Endothelial cell of umbilical vein (primary cell): Measurements from ENCODE around the gene PNRC1. TPM values are rescaled to one million over a fixed set of nuclear protein-coding genes. Genes with fewer than 3 reads are reported as not detected.

Experiments used
- BruUV-seq: library from RNA; stranded (reverse); fragments of 400-500 nt; replicated peaks from 2 replicates; lab custom pipeline; 2021; lab: Mats Ljungman, UMichigan
- CTCF ChIA-PET: fragments of 300-600, 350-600 bp; sonication (Branson Sonifier 250); formaldehyde crosslinking; loops from one replicate; lab custom pipeline; 2021; ENCODE audit warnings: antibody characterized with exemption, inconsistent platforms; lab: Charles Lee
- POLR2A ChIA-PET: fragments of 300-600, 350-600 bp; sonication (Branson Sonifier 250); formaldehyde crosslinking; loops from one replicate; lab custom pipeline; 2021; ENCODE audit warnings: antibody characterized with exemption, inconsistent platforms; lab: Charles Lee
- DNase-seq: peaks from one replicate; pipeline ENCODE4 v3.0.0-alpha.2; 2011; ENCODE audit warnings: low read depth, low spot score
- FAIRE-seq: peaks from 2 replicates; lab custom pipeline; 2011; peaks lifted over from hg19 to GRCh38; lab: Jason Lieb, UNC
- H2AFZ ChIP-seq: 2 replicates; pipeline ENCODE4 v1.6.0; 2012; ENCODE audit warnings: low read depth, low read length, control low read depth, inconsistent platforms
- H3K27ac ChIP-seq: 2 replicates; pipeline ENCODE4 v1.5.1; 2011; ENCODE audit warnings: low read depth, mild to moderate bottlenecking, control low read depth, low read length, moderate library complexity; ENCODE audit not compliant: insufficient read depth
- H3K27me3 ChIP-seq, 2 experiments: 2 replicates each; pipeline versions ENCODE4 v1.6.0 to v1.6.1; 2011; ENCODE audit warnings: low read length in 2 of 2, mixed read lengths in 1 of 2; ENCODE audit not compliant: control insufficient read depth in 2 of 2, insufficient read depth in 2 of 2
- H3K36me3 ChIP-seq, 2 experiments: 2 replicates in 1 of 2; 3 replicates in 1 of 2; pipeline ENCODE4 v1.5.1; 2011; ENCODE audit warnings: low read length in 2 of 2, mild to moderate bottlenecking in 1 of 2, moderate library complexity in 1 of 2; ENCODE audit not compliant: control insufficient read depth in 2 of 2, insufficient read depth in 2 of 2; ENCODE audit errors: extremely low read depth in 1 of 2
- H3K4me1 ChIP-seq: 3 replicates; pipeline ENCODE4 v1.5.1; 2011; ENCODE audit warnings: mild to moderate bottlenecking, low read length; ENCODE audit not compliant: control insufficient read depth, insufficient read depth; ENCODE audit errors: extremely low read depth
- H3K4me2 ChIP-seq: 2 replicates; pipeline ENCODE4 v1.6.1; 2011; ENCODE audit warnings: low read length, control low read depth, mixed read lengths; ENCODE audit not compliant: insufficient read depth
- H3K4me3 ChIP-seq, 3 experiments: fragments of 200-600 bp in 1 of 3; sonication (generic), shearing (Covaris generic) in 1 of 3; replicated peaks in 1 of 3; 2 replicates each; pipeline ENCODE4 v1.5.1; 2011 to 2016; ENCODE audit warnings: control low read depth in 3 of 3, low read length in 3 of 3, mild to moderate bottlenecking in 2 of 3, inconsistent platforms in 1 of 3, low read depth in 1 of 3, moderate library complexity in 1 of 3; ENCODE audit not compliant: insufficient read depth in 1 of 3
- H3K79me2 ChIP-seq: 2 replicates; pipeline ENCODE4 v1.6.0; 2012; ENCODE audit warnings: low read length, inconsistent platforms; ENCODE audit not compliant: control insufficient read depth, insufficient read depth
- H3K9ac ChIP-seq: replicated peaks from 2 replicates; pipeline ENCODE3; 2011; ENCODE audit warnings: low read length, control low read depth; ENCODE audit not compliant: insufficient read depth; ENCODE audit errors: extremely low read depth
- H3K9me1 ChIP-seq: replicated peaks from 3 replicates; pipeline ENCODE4 v1.6.0; 2011; ENCODE audit warnings: mild to moderate bottlenecking, low read length; ENCODE audit not compliant: control insufficient read depth, insufficient read depth; ENCODE audit errors: extremely low read depth
- H3K9me3 ChIP-seq: replicated peaks from 2 replicates; pipeline ENCODE4 v1.5.1; 2012; ENCODE audit warnings: low read length, inconsistent platforms; ENCODE audit not compliant: control insufficient read depth, insufficient read depth
- H4K20me1 ChIP-seq: replicated peaks from 2 replicates; pipeline ENCODE3; 2011; ENCODE audit warnings: mild to moderate bottlenecking, low read length; ENCODE audit not compliant: control insufficient read depth, insufficient read depth; ENCODE audit errors: extremely low read depth
- GATA2 ChIP-seq: IDR thresholded peaks from 2 replicates; pipeline ENCODE4 v1.7.0; 2011; ENCODE audit warnings: low read depth, mild to moderate bottlenecking, moderate library complexity, mixed read lengths, low read length; ENCODE audit not compliant: insufficient read length, insufficient read depth
- JUN ChIP-seq: IDR thresholded peaks from 2 replicates; pipeline ENCODE4 v1.6.1; 2011; ENCODE audit warnings: borderline replicate concordance, low read depth; ENCODE audit not compliant: insufficient read length, insufficient read depth
- POLR2A ChIP-seq: IDR thresholded peaks from 2 replicates; pipeline ENCODE4 v1.6.1; 2012; ENCODE audit warnings: low read depth, mild to moderate bottlenecking, control low read depth, low read length
- POLR2AphosphoS5 ChIP-seq: IDR thresholded peaks from 2 replicates; pipeline ENCODE4 v1.6.1; 2012; ENCODE audit warnings: low read depth, mild to moderate bottlenecking, control low read depth, low read length, moderate library complexity; ENCODE audit not compliant: insufficient read depth
- dilution Hi-C: fragments of 300-500 bp; cut with MboI; formaldehyde crosslinking; loops from one replicate; pipeline ENCODE4 v1.15.0; 2019; ENCODE audit warnings: low sequenced_read_pairs; ENCODE audit not compliant: extremely low pct_ligation_motif_present
- intact Hi-C: fragments of 100-400 bp; cut with micrococcal nuclease; formaldehyde crosslinking; loops from one replicate; pipeline ENCODE4 v1.10.0; 2022
- polyA plus RNA-seq, 4 experiments: library from polyadenylated mRNA; depleted of rRNA in 3 of 4; stranded (reverse) in 3 of 4; unstranded in 1 of 4; fragments of >200 nt; gene quantifications; 2 replicates each; pipeline versions ENCODE4 v1.2.1 to v1.2.3, GENCODE V29; 2011 to 2012; ENCODE audit warnings: missing spikeins in 1 of 4
- total RNA-seq: library from RNA; stranded (reverse); gene quantifications from 2 replicates; pipeline ENCODE4 v1.2.3, GENCODE V29; 2021
- TF ChIP-seq, protein P1 (sequence below), 2 donors: IDR thresholded peaks; 1 replicate in 1 of 2; 2 replicates in 1 of 2; pipeline ENCODE4 v1.5.1; 2011; ENCODE audit warnings: low read length in 2 of 2, mild to moderate bottlenecking in 2 of 2, moderate library complexity in 2 of 2, control low read depth in 1 of 2, inconsistent platforms in 1 of 2, low read depth in 1 of 2; ENCODE audit not compliant: insufficient read depth in 1 of 2; ENCODE audit errors: extremely low read depth in 1 of 2

PNRC1 gene
- total and polyA plus RNA-seq, 2 donors (not counting 3 experiments of a cell fraction or from before 2014, with no cell fraction given), result 9.6 to 87.9 TPM

DNA sequence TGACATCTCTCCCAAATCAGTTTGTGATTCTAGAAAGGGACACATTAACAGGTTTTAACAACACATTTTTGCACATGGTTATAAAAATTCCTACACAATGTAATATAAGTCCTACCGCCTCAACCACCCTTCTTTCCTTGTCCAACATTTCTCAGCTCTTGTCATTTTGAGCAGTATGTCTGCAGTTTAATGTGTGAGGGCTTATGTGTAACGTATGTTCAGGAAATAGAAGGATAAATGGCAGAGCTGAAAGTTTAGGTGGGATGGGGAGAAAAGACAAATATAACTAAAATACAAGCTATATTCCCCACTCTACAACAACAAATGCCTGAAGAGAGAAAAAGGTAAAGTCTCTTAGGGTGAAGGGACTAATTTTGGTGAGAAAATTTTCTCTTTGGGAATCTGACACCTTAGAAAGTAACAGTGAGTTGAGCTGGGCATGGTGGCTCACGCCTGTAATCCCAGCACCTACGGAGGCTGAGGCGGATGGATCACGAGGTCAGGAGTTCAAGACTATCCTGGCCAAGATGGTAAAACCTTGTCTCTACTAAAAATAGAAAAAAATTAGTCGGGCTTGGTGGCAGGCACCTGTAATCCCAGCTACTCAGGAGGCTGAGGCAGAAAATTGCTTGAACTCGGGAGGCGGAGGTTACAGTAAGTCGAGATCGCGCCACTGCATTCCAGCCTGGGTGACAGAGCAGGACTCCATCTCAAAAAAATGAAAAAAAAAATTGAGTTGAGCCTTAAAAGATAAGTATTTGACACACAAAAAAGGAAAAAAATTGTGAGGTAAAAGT, 5.1 kb downstream of the PNRC1 start:
- Histone ChIP-seq H3K4me1 (peaks cover 6% of the 10 kb centered on the region), H3K27me3 (no peaks in the 10 kb centered on the region), H3K79me2 (peaks cover 21% of the 10 kb centered on the region), H3K27ac (no peak overlapping the region), H3K9me3 (no peaks in the 10 kb centered on the region), H3K4me3 (no peak overlapping the region), H3K4me2 (no peak overlapping the region), H3K36me3 (peaks cover 8 to 12% of the 10 kb centered on the region in 2 experiments), H3K9me1 (no peaks in the 10 kb centered on the region), H2AFZ (no peak overlapping the region), H4K20me1 (peaks cover 11% of the 10 kb centered on the region), H3K9ac (no peak overlapping the region)
- POLR2A ChIA-PET, result interaction anchor here (1.2 kb wide), 1 partner anchor 744 kb away, joined by 4 read pairs; the partner anchor contains the start of gene CASP8AP2
- CTCF ChIA-PET, result no interaction called here
- dilution Hi-C loops, result no loop called here
- TF ChIP-seq JUN, result no peak
- no peak for TF ChIP-seq POLR2AphosphoS5
- TF ChIP-seq, protein P1, sequence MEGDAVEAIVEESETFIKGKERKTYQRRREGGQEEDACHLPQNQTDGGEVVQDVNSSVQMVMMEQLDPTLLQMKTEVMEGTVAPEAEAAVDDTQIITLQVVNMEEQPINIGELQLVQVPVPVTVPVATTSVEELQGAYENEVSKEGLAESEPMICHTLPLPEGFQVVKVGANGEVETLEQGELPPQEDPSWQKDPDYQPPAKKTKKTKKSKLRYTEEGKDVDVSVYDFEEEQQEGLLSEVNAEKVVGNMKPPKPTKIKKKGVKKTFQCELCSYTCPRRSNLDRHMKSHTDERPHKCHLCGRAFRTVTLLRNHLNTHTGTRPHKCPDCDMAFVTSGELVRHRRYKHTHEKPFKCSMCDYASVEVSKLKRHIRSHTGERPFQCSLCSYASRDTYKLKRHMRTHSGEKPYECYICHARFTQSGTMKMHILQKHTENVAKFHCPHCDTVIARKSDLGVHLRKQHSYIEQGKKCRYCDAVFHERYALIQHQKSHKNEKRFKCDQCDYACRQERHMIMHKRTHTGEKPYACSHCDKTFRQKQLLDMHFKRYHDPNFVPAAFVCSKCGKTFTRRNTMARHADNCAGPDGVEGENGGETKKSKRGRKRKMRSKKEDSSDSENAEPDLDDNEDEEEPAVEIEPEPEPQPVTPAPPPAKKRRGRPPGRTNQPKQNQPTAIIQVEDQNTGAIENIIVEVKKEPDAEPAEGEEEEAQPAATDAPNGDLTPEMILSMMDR (IDR thresholded peaks at IDR 0.05; ENCODE audit: extremely low read depth in 1 of 2, insufficient read depth in 1 of 2, low read depth in 1 of 2, low read length in 2 of 2), result no peak
- no peak for TF ChIP-seq GATA2
- TF ChIP-seq POLR2A, result no peak
- BruUV-seq, result no TSS peak
- FAIRE-seq (no peak), DNase-seq (no peak)
- intact Hi-C loops, result loop anchor here (10.0 kb wide), 1 partner anchor 1931 kb away; the partner anchor contains the start of gene ZNF292
